Measurements from ENCODE around the gene TAPT1.

DNA sequence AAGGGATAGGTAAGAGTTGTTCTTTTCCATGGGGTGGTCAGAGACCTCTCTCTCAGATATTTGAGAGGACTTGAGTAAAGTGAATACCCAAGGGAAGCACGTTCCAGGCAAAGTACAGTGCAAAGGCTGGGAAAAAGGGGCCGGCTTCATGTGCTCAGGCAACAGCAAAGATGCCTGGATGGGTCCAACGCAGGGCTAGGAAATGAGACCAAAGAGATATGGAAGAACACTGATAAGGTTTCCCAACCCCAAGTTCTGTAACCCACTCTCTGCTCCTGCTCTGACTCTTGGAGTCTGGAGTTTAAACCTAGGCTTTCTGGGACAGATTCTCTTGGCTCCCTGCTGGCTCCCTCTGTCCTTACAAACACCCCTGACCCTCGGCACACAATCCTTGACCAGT is 106.3 kb downstream of the TAPT1 start:
- TF ChIP-seq, protein P1, sequence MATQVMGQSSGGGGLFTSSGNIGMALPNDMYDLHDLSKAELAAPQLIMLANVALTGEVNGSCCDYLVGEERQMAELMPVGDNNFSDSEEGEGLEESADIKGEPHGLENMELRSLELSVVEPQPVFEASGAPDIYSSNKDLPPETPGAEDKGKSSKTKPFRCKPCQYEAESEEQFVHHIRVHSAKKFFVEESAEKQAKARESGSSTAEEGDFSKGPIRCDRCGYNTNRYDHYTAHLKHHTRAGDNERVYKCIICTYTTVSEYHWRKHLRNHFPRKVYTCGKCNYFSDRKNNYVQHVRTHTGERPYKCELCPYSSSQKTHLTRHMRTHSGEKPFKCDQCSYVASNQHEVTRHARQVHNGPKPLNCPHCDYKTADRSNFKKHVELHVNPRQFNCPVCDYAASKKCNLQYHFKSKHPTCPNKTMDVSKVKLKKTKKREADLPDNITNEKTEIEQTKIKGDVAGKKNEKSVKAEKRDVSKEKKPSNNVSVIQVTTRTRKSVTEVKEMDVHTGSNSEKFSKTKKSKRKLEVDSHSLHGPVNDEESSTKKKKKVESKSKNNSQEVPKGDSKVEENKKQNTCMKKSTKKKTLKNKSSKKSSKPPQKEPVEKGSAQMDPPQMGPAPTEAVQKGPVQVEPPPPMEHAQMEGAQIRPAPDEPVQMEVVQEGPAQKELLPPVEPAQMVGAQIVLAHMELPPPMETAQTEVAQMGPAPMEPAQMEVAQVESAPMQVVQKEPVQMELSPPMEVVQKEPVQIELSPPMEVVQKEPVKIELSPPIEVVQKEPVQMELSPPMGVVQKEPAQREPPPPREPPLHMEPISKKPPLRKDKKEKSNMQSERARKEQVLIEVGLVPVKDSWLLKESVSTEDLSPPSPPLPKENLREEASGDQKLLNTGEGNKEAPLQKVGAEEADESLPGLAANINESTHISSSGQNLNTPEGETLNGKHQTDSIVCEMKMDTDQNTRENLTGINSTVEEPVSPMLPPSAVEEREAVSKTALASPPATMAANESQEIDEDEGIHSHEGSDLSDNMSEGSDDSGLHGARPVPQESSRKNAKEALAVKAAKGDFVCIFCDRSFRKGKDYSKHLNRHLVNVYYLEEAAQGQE (IDR thresholded peaks at IDR 0.05; ENCODE audit: insufficient read depth in 1 of 2, low read depth in 2 of 2, low read length in 2 of 2) = no peak
- TF ChIP-seq TAF1 (IDR thresholded peaks at IDR 0.05; ENCODE audit: borderline replicate concordance, insufficient read depth, low read length) (no peak), POLR2AphosphoS5 (IDR thresholded peaks at IDR 0.05; ENCODE audit: low read depth, low read length) (no peak), SIN3A (IDR thresholded peaks at IDR 0.05; ENCODE audit: borderline replicate concordance, insufficient read depth, low read length) (no peak), FOXP2 (optimal IDR thresholded peaks at IDR 0.05; ENCODE audit: borderline replicate concordance, extremely low read depth, extremely low read length, insufficient read depth) (no peak)

All from PFSK-1 (cell line).